Muscle of leg (tissue), 11 donors: ENCODE measurements around the gene PNMA6A. TPM values are rescaled to one million over a fixed set of nuclear protein-coding genes. Genes with fewer than 3 reads are reported as not detected.
"Not testable (repeated sequence)": the region's sequence is repeated elsewhere in the genome, so short reads cannot be mapped to it uniquely, and the experiment has no call there.

Experiments
- DNase-seq: peaks from one replicate; pipeline ENCODE4 v3.0.0; 2013
- H3K27ac ChIP-seq: one replicate; pipeline ENCODE4 v1.5.1; 2013; ENCODE audit warnings: mild to moderate bottlenecking, low read length, control low read depth
- H3K27me3 ChIP-seq: one replicate; pipeline ENCODE4 v1.6.1; 2013; ENCODE audit warnings: low read length; ENCODE audit not compliant: control insufficient read depth, insufficient read depth
- H3K36me3 ChIP-seq: one replicate; pipeline ENCODE4 v1.6.1; 2013; ENCODE audit warnings: low read length; ENCODE audit not compliant: control insufficient read depth, insufficient read depth
- H3K4me1 ChIP-seq: one replicate; pipeline ENCODE4 v1.6.1; 2013; ENCODE audit warnings: low read length; ENCODE audit not compliant: control insufficient read depth, insufficient read depth
- H3K4me3 ChIP-seq: one replicate; pipeline ENCODE4 v1.5.1; 2013; ENCODE audit warnings: low read length, control low read depth
- H3K9me3 ChIP-seq: replicated peaks from 2 replicates; pipeline ENCODE4 v1.6.1; 2013; ENCODE audit warnings: low read depth, low read length; ENCODE audit not compliant: control insufficient read depth
- WGBS: methylation state at CpG from one replicate; pipeline ENCODE4 v1.1.5; 2013; ENCODE audit warnings: missing lambda C conversion rate; ENCODE audit not compliant: insufficient coverage; 5-methylcytosine and 5-hydroxymethylcytosine counted together
- polyA plus RNA-seq, 8 donors: library from polyadenylated mRNA; unstranded; fragments of 120-200 nt; gene quantifications; one replicate each; pipeline versions ENCODE4 v1.2.1 to v1.2.3, GENCODE V29; 2013; ENCODE audit warnings: inconsistent platforms in 1 of 8, low replicate concordance in 1 of 8; ENCODE audit not compliant: insufficient read length in 8 of 8, insufficient read depth in 1 of 8
- total RNA-seq: library from RNA; stranded (reverse); fragments of 120-200 nt; gene quantifications from one replicate; pipeline ENCODE4 v1.2.4, GENCODE V29; 2013

The PNMA6A gene
- total and polyA plus RNA-seq, 9 donors, result 0.86 to 4.1 (median 3.3) TPM

- no peak within 1 kb of the TSS for H3K4me3 ChIP-seq
Observed at GRCh38 chrX:153055871-153056749, 16.1 kb upstream of the PNMA6A start, which contains the start of gene PNMA3. TSS of gene PNMA3 (plus strand) at chrX:153056470. CDS start at chrX:153057056, 586 bp downstream.

GRCh38 chrX:153057281-153057680 lies 15.0 kb upstream of the PNMA6A start:
- H3K27ac ChIP-seq, result no peak overlapping the region
- no peaks in the 10 kb centered on the region for H3K36me3 ChIP-seq
- no peak for DNase-seq
- 59% methylated on average over 11 of the region's 11 CpGs for WGBS
- H3K4me3 ChIP-seq, result no peak overlapping the region
- peaks cover 8% of the 10 kb centered on the region for H3K4me1 ChIP-seq
- no peaks in the 10 kb centered on the region for H3K9me3 ChIP-seq
- peaks cover 16% of the 10 kb centered on the region for H3K27me3 ChIP-seq

More at GRCh38 chrX:153055871-153056749, 16.1 kb upstream of the PNMA6A start, which contains the start of gene PNMA3:
- Histone ChIP-seq H3K27ac (no peak within 1 kb of the TSS), H3K9me3 (no peaks in the 10 kb centered on the region), H3K4me1 (peaks cover 8% of the 10 kb centered on the region), H3K27me3 (peaks cover 16% of the 10 kb centered on the region), H3K36me3 (no peaks in the 10 kb centered on the region)
- peak; percentile 26 for DNase-seq
- 32% methylated on average over 70 of the region's 80 CpGs for WGBS

DNA sequence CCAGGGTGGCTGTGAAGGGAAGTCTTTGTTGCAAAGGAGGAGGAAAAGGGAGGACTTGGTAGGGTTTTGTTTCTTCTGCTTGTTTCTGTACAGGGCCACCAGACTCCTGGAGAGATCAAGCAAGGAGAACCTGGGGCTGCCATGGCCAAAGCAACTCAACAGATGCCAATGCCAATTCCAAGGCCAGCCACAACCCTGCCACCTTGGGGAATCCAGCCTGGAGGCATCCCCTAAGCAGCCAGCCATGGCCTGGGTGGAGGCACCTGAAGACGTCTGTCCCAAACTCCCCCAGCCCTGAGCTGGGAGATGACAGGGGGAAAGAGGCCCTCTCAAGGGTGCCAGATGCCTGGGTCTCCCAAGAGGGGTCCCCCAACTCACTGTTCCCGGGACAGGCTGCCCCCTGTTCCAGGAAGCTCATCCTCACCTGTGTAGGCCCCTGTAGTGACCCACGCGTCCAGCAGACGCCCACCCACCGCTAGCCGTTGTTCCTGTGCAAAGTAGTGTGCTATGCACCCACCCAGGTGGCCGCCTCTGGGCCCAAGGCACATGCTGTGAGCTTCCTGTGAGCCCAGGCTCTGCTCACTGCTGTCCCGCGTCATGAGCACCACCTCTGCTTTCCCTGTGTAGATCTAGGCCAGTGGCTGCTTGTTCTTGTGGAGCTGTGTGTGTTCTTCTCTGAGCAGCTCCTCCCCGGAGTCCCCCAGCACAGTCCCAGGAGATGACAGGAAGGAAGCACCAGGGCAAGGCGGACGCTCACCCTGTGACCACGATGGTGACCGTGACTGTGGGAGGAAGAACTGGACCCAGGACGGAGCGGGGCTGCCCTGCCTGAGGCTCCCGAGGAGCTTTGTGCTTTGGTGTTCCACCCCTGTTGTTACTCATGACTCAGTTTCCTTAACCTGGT lies 12.8 kb upstream of the PNMA6A start:
- Histone ChIP-seq H3K4me3 (no peak overlapping the region), H3K27ac (no peak overlapping the region), H3K9me3 (no peaks in the 10 kb centered on the region), H3K36me3 (no peaks in the 10 kb centered on the region), H3K27me3 (peaks cover 16% of the 10 kb centered on the region), H3K4me1 (peaks cover 8% of the 10 kb centered on the region)
- no peak for DNase-seq
- 87% methylated on average over 16 of the region's 18 CpGs for WGBS

GRCh38 chrX:153060095-153060445 lies 12.2 kb upstream of the PNMA6A start:
- peaks cover 8% of the 10 kb centered on the region for H3K4me1 ChIP-seq

GRCh38 chrX:153061732-153062131 lies 10.5 kb upstream of the PNMA6A start:
- no peak for DNase-seq
- Histone ChIP-seq H3K27me3 (peaks cover 10% of the 10 kb centered on the region), H3K4me1 (peaks cover 8% of the 10 kb centered on the region), H3K4me3 (no peak overlapping the region), H3K27ac (no peak overlapping the region), H3K36me3 (no peaks in the 10 kb centered on the region), H3K9me3 (no peaks in the 10 kb centered on the region)
- WGBS, result 0% methylated on average over 1 of the region's 3 CpGs

More at GRCh38 chrX:153060095-153060445, 12.2 kb upstream of the PNMA6A start:
- no peak for DNase-seq
- H3K36me3 ChIP-seq, result no peaks in the 10 kb centered on the region
- no peak overlapping the region for H3K27ac ChIP-seq
- WGBS, result 70% methylated on average over 3 of the region's 8 CpGs
- no peak overlapping the region for H3K4me3 ChIP-seq
- no peaks in the 10 kb centered on the region for H3K9me3 ChIP-seq
- peaks cover 14% of the 10 kb centered on the region for H3K27me3 ChIP-seq

- H3K27ac ChIP-seq, result no peak overlapping the region
Observed at GRCh38 chrX:153063315-153063714, 8.9 kb upstream of the PNMA6A start.

DNA sequence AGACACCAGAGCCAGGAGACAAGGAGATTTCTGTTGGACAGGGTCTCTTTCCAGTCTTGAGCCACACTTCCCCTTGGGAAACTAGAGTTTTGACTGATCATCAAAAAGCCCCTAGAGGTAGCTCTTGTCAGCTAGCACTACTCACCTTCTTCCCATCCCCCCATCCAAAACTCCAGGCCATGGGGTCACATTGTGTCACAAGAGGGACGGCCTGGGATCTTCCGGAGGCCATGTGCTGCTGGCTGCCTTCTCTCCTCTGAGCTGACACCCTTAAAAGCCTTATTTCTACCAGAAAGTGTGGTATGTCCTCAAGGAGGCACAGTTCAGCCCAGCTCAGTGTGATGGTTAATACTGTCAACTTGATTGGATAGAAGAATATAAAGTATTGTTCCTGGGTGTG lies 8.2 kb upstream of the PNMA6A start:
- H3K4me1 ChIP-seq, result no peaks in the 10 kb centered on the region
- no peak overlapping the region for H3K4me3 ChIP-seq
- no peaks in the 10 kb centered on the region for H3K27me3 ChIP-seq
- H3K27ac ChIP-seq, result no peak overlapping the region
- WGBS, result 20% methylated on average over 1 of the region's 2 CpGs
- H3K9me3 ChIP-seq, result no peaks in the 10 kb centered on the region
- no peak for DNase-seq
- no peaks in the 10 kb centered on the region for H3K36me3 ChIP-seq

More at GRCh38 chrX:153063315-153063714, 8.9 kb upstream of the PNMA6A start:
- Histone ChIP-seq H3K27me3 (no peaks in the 10 kb centered on the region), H3K9me3 (no peaks in the 10 kb centered on the region), H3K4me1 (no peaks in the 10 kb centered on the region), H3K36me3 (no peaks in the 10 kb centered on the region), H3K4me3 (no peak overlapping the region)
- no peak for DNase-seq

DNA sequence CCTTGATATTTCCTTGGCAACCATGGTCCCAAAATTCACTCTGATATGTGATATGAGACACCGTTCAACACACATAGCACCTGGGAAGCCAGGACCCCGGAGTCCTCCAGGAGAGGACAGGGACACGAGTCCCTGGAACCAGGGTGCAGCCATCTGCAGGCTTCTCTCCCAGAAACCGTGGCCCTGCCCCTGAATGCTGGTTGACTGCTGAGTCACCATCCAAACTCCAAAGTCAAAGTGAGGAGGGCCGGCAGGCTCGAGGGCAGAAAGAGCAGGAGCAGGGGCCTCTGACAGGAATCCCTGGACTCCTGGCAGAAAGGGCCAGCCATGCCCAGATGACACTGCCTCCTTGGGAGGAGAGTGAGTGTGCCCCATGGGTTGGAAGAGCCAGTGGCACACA lies 6.9 kb upstream of the PNMA6A start:
- no peaks in the 10 kb centered on the region for H3K9me3 ChIP-seq
- H3K4me1 ChIP-seq, result no peaks in the 10 kb centered on the region
- no peaks in the 10 kb centered on the region for H3K27me3 ChIP-seq
- DNase-seq, result no peak
- H3K36me3 ChIP-seq, result no peaks in the 10 kb centered on the region
- no peak overlapping the region for H3K27ac ChIP-seq
- 69% methylated on average over 6 of the region's 6 CpGs for WGBS
- H3K4me3 ChIP-seq, result no peak overlapping the region

GRCh38 chrX:153066402-153066801 lies 5.9 kb upstream of the PNMA6A start:
- not testable (repeated sequence) for H3K27me3 ChIP-seq, H3K9me3 ChIP-seq, H3K4me3 ChIP-seq, DNase-seq, H3K4me1 ChIP-seq, H3K36me3 ChIP-seq, H3K27ac ChIP-seq
- no CpG with 5 or more reads among the region's 12 CpGs for WGBS

- WGBS, result no CpG with 5 or more reads among the region's 29 CpGs
- not testable (repeated sequence) for H3K36me3 ChIP-seq
Observed at GRCh38 chrX:153073331-153073730, 1.1 kb downstream of the PNMA6A start.

More at GRCh38 chrX:153073331-153073730, 1.1 kb downstream of the PNMA6A start:
- H3K27me3 ChIP-seq, DNase-seq, H3K4me3 ChIP-seq, H3K4me1 ChIP-seq, H3K9me3 ChIP-seq, H3K27ac ChIP-seq: not testable (repeated sequence)
